Astrocyte of the hippocampus (primary cell): ENCODE measurements around the gene DNAH2.
"Not testable (repeated sequence)": the region's sequence is repeated elsewhere in the genome, so short reads cannot be mapped to it uniquely, and the experiment has no call there.

ENCODE experiments used
- DNase-seq: peaks from one replicate; pipeline ENCODE4 v3.0.0; 2011; ENCODE audit warnings: low read depth, low spot score

DNAH2 gene

GRCh38 chr17:7775051-7775450 lies 57.5 kb downstream of the DNAH2 start:
- no peak for DNase-seq

- DNase-seq, result no peak
Observed at GRCh38 chr17:7777017-7777416, 59.5 kb downstream of the DNAH2 start.

- DNase-seq, result no peak
Observed at GRCh38 chr17:7780736-7781135, 63.2 kb downstream of the DNAH2 start.

- peak; percentile 29 for DNase-seq
Observed at GRCh38 chr17:7781429-7781828, 63.9 kb downstream of the DNAH2 start.

GRCh38 chr17:7782240-7782639 lies 64.7 kb downstream of the DNAH2 start:
- peak; percentile 40 for DNase-seq

- no peak for DNase-seq
Observed at GRCh38 chr17:7786866-7787265, 69.3 kb downstream of the DNAH2 start.

- no peak for DNase-seq
Observed at GRCh38 chr17:7789131-7789530, 71.6 kb downstream of the DNAH2 start.

- no peak for DNase-seq
Observed at GRCh38 chr17:7790150-7790549, 72.6 kb downstream of the DNAH2 start.

- DNase-seq, result no peak
Observed at GRCh38 chr17:7792611-7793010, 75.1 kb downstream of the DNAH2 start.

GRCh38 chr17:7794075-7794663 lies 76.6 kb downstream of the DNAH2 start:
- no peak for DNase-seq

GRCh38 chr17:7797976-7798375 lies 80.4 kb downstream of the DNAH2 start:
- no peak for DNase-seq

GRCh38 chr17:7798839-7799238 lies 81.3 kb downstream of the DNAH2 start:
- no peak for DNase-seq

- no peak for DNase-seq
Observed at GRCh38 chr17:7803981-7804380, 86.4 kb downstream of the DNAH2 start.

- no peak for DNase-seq
Observed at GRCh38 chr17:7806587-7806986, 89.0 kb downstream of the DNAH2 start.

- no peak for DNase-seq
Observed at GRCh38 chr17:7807206-7807605, 89.7 kb downstream of the DNAH2 start.

GRCh38 chr17:7809086-7809790 lies 91.7 kb downstream of the DNAH2 start:
- no peak for DNase-seq

GRCh38 chr17:7809791-7810343 lies 92.3 kb downstream of the DNAH2 start:
- DNase-seq, result not testable (repeated sequence)

GRCh38 chr17:7811251-7811650 lies 93.7 kb downstream of the DNAH2 start:
- DNase-seq, result no peak

- DNase-seq, result no peak
Observed at GRCh38 chr17:7814969-7815368, 97.4 kb downstream of the DNAH2 start.

GRCh38 chr17:7816926-7817642 lies 99.5 kb downstream of the DNAH2 start:
- DNase-seq, result no peak

GRCh38 chr17:7817643-7817964 lies 100.1 kb downstream of the DNAH2 start:
- no peak for DNase-seq

- no peak for DNase-seq
Observed at GRCh38 chr17:7818026-7818425, 100.5 kb downstream of the DNAH2 start.
